Measurements from ENCODE around the gene CMIP.
A peak's percentile ranks its signal among the peaks of the same experiment; 100 is the strongest.

Gene CMIP

DNA sequence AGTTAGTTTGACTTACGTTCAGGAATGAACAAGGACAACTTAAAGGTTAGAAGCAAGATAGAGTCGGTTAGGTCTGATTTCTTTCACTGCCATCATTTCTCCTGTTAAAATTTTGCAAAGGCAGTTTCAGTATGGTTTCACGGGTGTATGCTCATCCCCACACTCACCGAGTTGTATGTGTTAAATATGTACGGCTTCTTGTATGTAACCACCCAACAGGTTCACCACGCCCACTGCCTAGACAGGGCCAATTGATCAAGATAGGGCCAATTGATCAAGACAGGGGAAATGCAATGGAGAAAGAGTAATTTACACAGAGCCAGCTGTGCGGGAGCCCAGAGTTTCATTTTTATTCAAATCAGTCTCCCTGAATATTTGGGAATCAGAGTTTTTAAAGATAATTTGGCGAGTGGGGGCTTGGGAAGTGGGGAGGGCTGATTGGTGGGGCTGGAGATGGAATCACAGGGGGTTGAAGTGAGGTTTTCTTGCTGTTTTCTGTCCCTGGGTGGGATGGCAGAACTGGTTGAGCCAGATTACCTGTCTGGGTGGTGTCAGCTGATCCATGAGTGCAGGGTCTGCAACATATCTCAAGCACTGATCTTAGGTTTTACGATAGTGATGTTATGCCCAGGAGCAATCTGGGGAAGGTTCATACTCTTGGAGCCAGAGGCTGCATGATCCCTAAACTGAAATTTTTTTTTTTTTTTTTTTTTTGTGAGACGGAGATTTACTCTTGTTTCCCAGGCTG lies 272.0 kb downstream of the CMIP start:
- H3K27ac ChIP-seq, result no peak overlapping the region

DNA sequence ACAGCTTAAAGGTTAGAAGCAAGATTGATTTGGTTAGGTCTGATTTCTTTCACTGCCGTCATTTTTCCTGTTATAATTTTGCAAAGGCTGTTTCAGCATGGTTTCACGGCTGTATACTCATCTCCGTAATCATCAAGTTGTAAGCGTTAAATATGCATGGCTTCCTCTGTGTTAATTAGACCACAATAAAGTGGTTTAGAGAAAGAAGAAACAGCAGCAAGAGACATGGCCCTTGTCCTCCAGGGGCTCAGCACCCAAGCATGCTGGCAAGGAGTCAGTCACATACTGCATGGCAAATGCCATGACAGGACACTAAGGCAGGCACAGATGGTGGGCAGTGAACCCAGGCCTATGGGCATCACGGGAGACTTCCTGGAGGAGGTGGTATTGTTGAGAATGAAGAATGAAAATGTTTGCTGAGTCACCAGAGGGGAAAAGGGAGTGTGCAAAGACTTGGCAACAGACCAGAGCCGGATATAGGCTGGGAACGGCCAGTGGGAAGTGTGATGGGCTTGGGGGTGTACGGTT lies 273.1 kb downstream of the CMIP start:
- H3K4me3 ChIP-seq, result no peak overlapping the region
- H3K9ac ChIP-seq, result 0 out of 22 replicates have a peak overlapping the region, but pooled peaks of 1 of the 11 experiments have one; percentile 9
- TF ChIP-seq Cebpa-rat (IDR thresholded peaks at IDR 0.05), result no peak
- H3K4me2 ChIP-seq, result peak overlapping the region; percentile 26 to 52 (median 35); a peak in 20 of 22 replicates
- peak overlapping the region in 1 of 11 experiments; percentile 1; a peak in 1 of 22 replicates for H3K27ac ChIP-seq
- peaks cover 9 to 26% (median 18%) of the 10 kb centered on the region in 11 experiments; a peak in 18 of 22 replicates for H3K9me3 ChIP-seq (replicated peaks in 1 of 11)
- H3K36me3 ChIP-seq, result no peaks in the 10 kb centered on the region
- peaks cover 0 to 5% (median 0%) of the 10 kb centered on the region in 11 experiments; a peak in 1 of 22 replicates for H4K20me1 ChIP-seq
- peaks cover 20 to 61% (median 38%) of the 10 kb centered on the region in 10 experiments for H3K4me1 ChIP-seq
- no peaks in the 10 kb centered on the region for H3K27me3 ChIP-seq

More for the DNA sequence above, 272.0 kb downstream of the CMIP start:
- Histone ChIP-seq H4K20me1 (peaks cover 0 to 10% (median 0%) of the 10 kb centered on the region in 11 experiments; a peak in 4 of 22 replicates), H3K4me3 (no peak overlapping the region), H3K4me1 (peaks cover 25 to 68% (median 46%) of the 10 kb centered on the region in 10 experiments), H3K9ac (no peak overlapping the region), H3K9me3 (replicated peaks in 1 of 11) (peaks cover 9 to 17% (median 14%) of the 10 kb centered on the region in 11 experiments; a peak in 18 of 22 replicates), H3K36me3 (no peaks in the 10 kb centered on the region), H3K4me2 (peak overlapping the region in 3 of 11 experiments; percentile 29 to 39 (median 31); a peak in 4 of 22 replicates), H3K27me3 (no peaks in the 10 kb centered on the region)
- no peak for TF ChIP-seq Cebpa-rat (IDR thresholded peaks at IDR 0.05)

DNA sequence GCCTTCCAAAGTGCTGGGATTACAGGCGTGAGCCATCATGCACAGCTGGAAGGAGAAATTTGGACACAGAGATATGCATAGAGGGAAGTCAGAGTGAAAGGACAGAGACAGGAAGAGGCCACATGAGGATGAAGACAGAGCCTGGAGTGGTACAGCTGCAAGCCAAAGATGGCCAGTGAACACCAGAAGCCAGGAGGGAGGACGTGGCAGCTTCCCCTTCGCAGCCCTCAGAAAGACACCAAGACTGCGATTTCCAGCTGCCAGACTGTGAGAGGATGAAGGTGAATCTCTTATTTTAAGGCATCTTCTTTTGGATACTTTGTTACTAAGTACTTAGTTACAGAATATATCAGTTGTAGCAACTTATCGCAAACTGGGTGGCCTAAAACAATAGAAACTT lies 274.0 kb downstream of the CMIP start:
- H3K27ac ChIP-seq, result peak overlapping the region in 1 of 11 experiments; percentile 1; a peak in 1 of 22 replicates
- peak overlapping the region in 8 of 11 experiments; percentile 20 to 52 (median 36); a peak in 14 of 22 replicates for H3K4me2 ChIP-seq
- TF ChIP-seq Cebpa-rat (IDR thresholded peaks at IDR 0.05), result no peak

DNA sequence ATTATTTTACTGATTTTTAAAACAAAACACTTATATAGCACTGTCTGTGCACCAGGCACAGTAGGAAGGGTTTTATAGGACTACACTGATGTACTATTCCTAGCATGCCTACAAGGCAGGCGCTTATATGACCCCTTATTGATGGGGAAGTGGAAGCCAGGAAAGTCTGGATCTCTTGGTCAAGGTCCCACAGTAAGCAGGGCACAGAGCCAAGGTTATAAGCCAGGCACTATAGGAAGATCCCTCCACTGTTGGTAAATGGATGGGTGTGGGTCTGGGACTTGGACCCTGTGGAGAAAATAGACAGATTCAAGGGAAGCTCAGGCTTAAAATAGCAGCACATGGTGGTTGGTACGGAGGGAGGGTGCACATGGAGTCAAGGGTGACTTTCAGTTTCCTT lies 275.4 kb downstream of the CMIP start:
- H3K4me1 ChIP-seq, result peaks cover 20 to 52% (median 33%) of the 10 kb centered on the region in 10 experiments

More for the DNA sequence above, 274.0 kb downstream of the CMIP start:
- H3K4me1 ChIP-seq, result peaks cover 20 to 59% (median 38%) of the 10 kb centered on the region in 10 experiments
- no peaks in the 10 kb centered on the region for H3K27me3 ChIP-seq
- H3K36me3 ChIP-seq, result no peaks in the 10 kb centered on the region
- peaks cover 0 to 1% (median 0%) of the 10 kb centered on the region in 11 experiments; a peak in 1 of 22 replicates for H4K20me1 ChIP-seq
- H3K4me3 ChIP-seq, result no peak overlapping the region
- peaks cover 9 to 26% (median 18%) of the 10 kb centered on the region in 11 experiments; a peak in 18 of 22 replicates for H3K9me3 ChIP-seq (replicated peaks in 1 of 11)
- H3K9ac ChIP-seq, result no peak overlapping the region

DNA sequence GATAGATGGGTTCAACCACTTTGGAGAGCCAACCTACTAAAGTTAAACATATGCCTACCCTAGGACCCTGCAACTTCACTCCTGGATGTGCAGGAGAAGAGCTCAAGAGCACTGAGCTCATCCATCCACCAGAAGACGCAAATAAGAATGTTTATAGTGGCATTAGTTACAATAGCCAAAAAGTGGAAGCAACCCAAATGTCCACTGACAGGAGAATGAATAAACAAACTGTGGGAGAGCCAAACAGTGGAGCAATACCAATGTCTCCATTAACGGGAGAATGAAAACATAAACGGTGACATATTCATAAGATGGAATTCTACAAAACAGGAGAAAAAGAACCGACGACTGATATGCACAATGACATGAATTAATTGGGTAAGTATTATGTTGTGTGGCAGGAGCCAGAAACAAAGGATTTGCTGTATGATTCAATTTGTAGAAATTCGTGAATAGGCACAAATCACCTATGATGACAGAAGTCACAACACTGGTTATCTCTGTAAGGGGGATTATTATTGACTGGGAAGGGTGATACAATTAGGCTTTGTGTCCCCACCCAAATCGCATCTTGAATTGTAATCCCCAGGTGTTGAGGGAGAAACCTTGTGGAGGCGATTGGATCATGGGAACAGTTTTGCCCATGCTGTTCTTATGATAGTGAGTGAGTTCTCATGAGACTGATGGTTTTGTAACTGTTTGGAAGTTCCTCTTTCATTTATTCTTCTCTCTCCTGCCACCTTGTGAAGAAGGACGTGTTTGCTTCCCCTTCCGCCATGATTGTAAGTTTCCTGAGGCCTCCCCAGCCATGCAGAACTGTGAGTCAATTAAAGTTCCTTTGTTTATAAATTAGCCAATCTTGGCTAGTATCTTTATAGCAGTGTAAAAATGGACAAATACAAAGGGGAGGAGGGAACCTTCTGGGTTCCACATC lies 276.6 kb downstream of the CMIP start:
- H4K20me1 ChIP-seq, result no peaks in the 10 kb centered on the region

More for the DNA sequence above, 275.4 kb downstream of the CMIP start:
- no peak for TF ChIP-seq Cebpa-rat (IDR thresholded peaks at IDR 0.05)
- H3K9ac ChIP-seq, result no peak overlapping the region
- H3K9me3 ChIP-seq (replicated peaks in 1 of 11), result peaks cover 9 to 26% (median 18%) of the 10 kb centered on the region in 11 experiments; a peak in 18 of 22 replicates
- H3K27ac ChIP-seq, result no peak overlapping the region
- no peaks in the 10 kb centered on the region for H4K20me1 ChIP-seq
- no peaks in the 10 kb centered on the region for H3K36me3 ChIP-seq
- peak overlapping the region in 3 of 11 experiments; percentile 2 to 40 (median 6); a peak in 2 of 22 replicates for H3K4me2 ChIP-seq
- no peaks in the 10 kb centered on the region for H3K27me3 ChIP-seq
- H3K4me3 ChIP-seq, result no peak overlapping the region

DNA sequence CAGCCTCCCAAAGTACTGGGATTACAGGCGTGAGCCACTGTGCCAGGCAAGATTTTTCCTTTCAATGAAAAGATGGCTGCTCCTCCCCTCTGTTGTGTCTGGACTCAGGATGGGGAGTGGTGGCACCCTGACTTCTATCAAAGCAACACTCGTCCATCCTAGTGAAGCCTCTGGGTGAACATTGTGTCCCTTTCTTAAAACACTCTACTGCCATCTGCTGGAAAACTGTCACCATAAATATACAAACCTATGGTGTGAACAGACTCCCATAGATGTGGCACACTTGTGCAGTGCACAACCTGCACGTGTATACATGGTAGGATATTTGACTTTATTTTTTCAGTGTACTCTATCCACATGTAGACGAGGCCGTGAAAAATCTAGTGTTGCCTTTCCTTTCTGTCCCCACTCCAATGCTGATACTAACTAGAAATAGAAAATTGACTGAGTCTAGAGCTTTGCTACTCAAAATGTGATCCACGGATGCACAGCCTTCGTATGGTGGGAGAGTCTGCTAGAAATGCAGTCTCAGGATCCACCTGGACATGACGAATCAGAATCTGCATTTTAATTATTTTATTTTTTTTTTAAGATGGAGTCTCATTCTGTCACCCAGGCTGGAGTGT lies 278.6 kb downstream of the CMIP start:
- Histone ChIP-seq H3K9ac (no peak overlapping the region), H3K4me2 (no peak overlapping the region), H3K4me3 (no peak overlapping the region), H3K27ac (no peak overlapping the region), H3K36me3 (no peaks in the 10 kb centered on the region), H3K4me1 (peaks cover 5 to 51% (median 20%) of the 10 kb centered on the region in 10 experiments; a peak in 18 of 20 replicates), H3K9me3 (replicated peaks in 1 of 11) (peaks cover 9 to 26% (median 18%) of the 10 kb centered on the region in 11 experiments; a peak in 18 of 22 replicates), H4K20me1 (no peaks in the 10 kb centered on the region), H3K27me3 (no peaks in the 10 kb centered on the region)
- TF ChIP-seq Cebpa-rat (IDR thresholded peaks at IDR 0.05), result no peak

More for the DNA sequence above, 276.6 kb downstream of the CMIP start:
- Histone ChIP-seq H3K27me3 (no peaks in the 10 kb centered on the region), H3K9me3 (replicated peaks in 1 of 11) (peaks cover 9 to 26% (median 18%) of the 10 kb centered on the region in 11 experiments; a peak in 18 of 22 replicates), H3K4me1 (peaks cover 15 to 54% (median 27%) of the 10 kb centered on the region in 10 experiments), H3K36me3 (no peaks in the 10 kb centered on the region), H3K4me3 (no peak overlapping the region), H3K27ac (peak overlapping the region in 1 of 11 experiments; percentile 3; a peak in 1 of 22 replicates), H3K9ac (no peak overlapping the region), H3K4me2 (no peak overlapping the region)
- no peak for TF ChIP-seq Cebpa-rat (IDR thresholded peaks at IDR 0.05)

DNA sequence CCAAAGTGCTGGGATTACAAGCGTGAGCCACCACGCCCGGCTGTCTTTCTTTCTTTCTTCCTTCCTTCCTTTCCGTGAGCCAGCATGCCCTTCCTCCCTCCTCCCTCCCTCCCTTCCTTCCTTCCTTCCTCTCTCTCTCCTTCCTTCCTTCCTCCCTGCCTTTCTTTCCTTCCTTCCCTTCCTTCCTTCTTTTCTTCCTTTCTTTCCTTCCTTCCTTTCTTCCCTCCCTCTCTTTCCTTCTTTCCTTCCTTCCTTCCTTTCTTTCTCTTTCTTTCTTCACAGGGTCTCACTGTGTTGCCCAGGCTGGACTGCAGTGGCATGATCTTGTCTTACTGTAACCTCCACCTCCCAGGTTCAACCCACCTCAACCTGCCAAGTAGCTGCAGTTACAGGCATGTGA lies 283.8 kb downstream of the CMIP start:
- no peaks in the 10 kb centered on the region for H4K20me1 ChIP-seq
- peaks cover 21 to 67% (median 39%) of the 10 kb centered on the region in 10 experiments for H3K4me1 ChIP-seq
- H3K4me2 ChIP-seq, result peak overlapping the region in 6 of 11 experiments; percentile 28 to 96 (median 90); a peak in 5 of 22 replicates
- H3K36me3 ChIP-seq, result no peaks in the 10 kb centered on the region
- no peaks in the 10 kb centered on the region for H3K9me3 ChIP-seq (replicated peaks in 1 of 11)
- no peak overlapping the region for H3K9ac ChIP-seq
- no peak overlapping the region for H3K4me3 ChIP-seq
- no peaks in the 10 kb centered on the region for H3K27me3 ChIP-seq
- no peak for TF ChIP-seq Cebpa-rat (IDR thresholded peaks at IDR 0.05)
- H3K27ac ChIP-seq, result peak overlapping the region in 3 of 11 experiments; percentile 79 to 83 (median 79); a peak in 5 of 22 replicates

DNA sequence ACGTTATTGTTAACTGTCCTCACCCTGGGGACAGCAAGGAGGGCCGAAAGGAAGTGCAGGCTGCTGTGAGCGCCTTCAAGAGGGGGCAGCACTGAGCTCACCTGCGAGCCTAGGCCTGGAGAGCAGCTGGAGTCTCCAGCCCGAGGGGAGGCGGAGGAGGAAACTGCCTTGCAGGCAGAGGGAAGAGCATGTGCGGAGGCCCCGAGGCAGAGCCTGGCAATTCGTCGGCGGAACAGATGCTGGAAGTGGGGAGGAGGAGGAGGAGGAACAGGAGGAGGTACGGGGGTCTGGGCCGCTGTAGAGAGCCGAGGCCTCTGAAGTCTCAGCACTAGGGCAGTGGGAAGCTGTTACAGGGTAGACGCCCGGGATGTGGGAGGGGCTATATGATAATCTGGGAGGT lies 284.8 kb downstream of the CMIP start:
- Histone ChIP-seq H3K9me3 (replicated peaks in 1 of 11) (no peaks in the 10 kb centered on the region), H3K4me2 (peak overlapping the region; percentile 48 to 98 (median 94); a peak in 21 of 22 replicates), H3K27ac (peak overlapping the region in 8 of 11 experiments; percentile 58 to 83 (median 68); a peak in 13 of 22 replicates), H3K4me3 (no peak overlapping the region), H3K4me1 (peaks cover 21 to 67% (median 39%) of the 10 kb centered on the region in 10 experiments), H3K27me3 (no peaks in the 10 kb centered on the region), H3K9ac (peak overlapping the region in 3 of 11 experiments; percentile 63 to 76 (median 76); a peak in 4 of 22 replicates), H4K20me1 (no peaks in the 10 kb centered on the region), H3K36me3 (no peaks in the 10 kb centered on the region)
- TF ChIP-seq Cebpa-rat (IDR thresholded peaks at IDR 0.05), result no peak
